Tibial nerve (tissue), 4 donors: Measurements from ENCODE around the gene TNKS2.

Experiments used
- CTCF ChIP-seq, 5 experiments: fragments of 200-600 bp in 3 of 5; fragments of 450-650 bp in 2 of 5; sonication (generic) in 3 of 5; IDR thresholded peaks; one replicate each; pipeline ENCODE4 v1.5.1; 2016 to 2019; ENCODE audit warnings: antibody characterized with exemption in 5 of 5, mild to moderate bottlenecking in 3 of 5, moderate library complexity in 2 of 5
- EP300 ChIP-seq, 2 donors: sonication (generic); formaldehyde crosslinking; IDR thresholded peaks; one replicate each; pipeline ENCODE4 v1.6.1; 2017; ENCODE audit warnings: antibody characterized with exemption in 2 of 2, mild to moderate bottlenecking in 1 of 2
- POLR2A ChIP-seq, 2 donors: fragments of 450-650 bp; IDR thresholded peaks; one replicate each; pipeline ENCODE4 v1.6.1; 2017; ENCODE audit warnings: antibody characterized with exemption in 2 of 2, mild to moderate bottlenecking in 2 of 2, moderate library complexity in 2 of 2

DNA sequence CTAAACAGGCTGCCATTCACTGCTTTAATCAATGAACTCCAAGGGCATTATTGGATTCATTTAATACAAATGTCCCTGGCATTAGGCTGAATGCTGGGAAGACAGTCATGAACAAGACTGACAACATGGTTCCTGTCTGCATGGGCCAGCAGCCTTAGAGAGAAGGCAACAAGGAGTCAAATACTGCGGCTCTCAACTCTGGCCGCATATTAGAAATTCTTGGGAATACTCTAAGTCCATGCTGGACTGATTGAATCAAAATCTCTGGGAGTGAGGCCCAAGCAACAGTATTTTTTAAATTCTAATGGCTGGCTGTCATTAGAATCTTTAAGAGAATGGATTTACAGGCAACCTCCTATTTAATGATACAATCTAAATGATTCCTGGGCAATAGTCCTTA, 76.9 kb downstream of the TNKS2 start:
- no peak for TF ChIP-seq CTCF (IDR thresholded peaks at IDR 0.05)
- TF ChIP-seq POLR2A (IDR thresholded peaks at IDR 0.05): no peak
- TF ChIP-seq EP300 (IDR thresholded peaks at IDR 0.05): no peak
